Middle frontal gyrus (tissue), 1 donor: ENCODE measurements around the gene KRT32.
"Not testable (repeated sequence)": the region's sequence is repeated elsewhere in the genome, so short reads cannot be mapped to it uniquely, and the experiment has no call there.

Source experiments
- DNase-seq: peaks from one replicate; pipeline ENCODE4 v3.0.0-alpha.2; 2015; ENCODE audit warnings: low spot score; ENCODE audit errors: extremely low spot score

Gene KRT32

GRCh38 chr17:41429667-41430066, 37.5 kb downstream of the KRT32 start:
- DNase-seq: no peak

DNA sequence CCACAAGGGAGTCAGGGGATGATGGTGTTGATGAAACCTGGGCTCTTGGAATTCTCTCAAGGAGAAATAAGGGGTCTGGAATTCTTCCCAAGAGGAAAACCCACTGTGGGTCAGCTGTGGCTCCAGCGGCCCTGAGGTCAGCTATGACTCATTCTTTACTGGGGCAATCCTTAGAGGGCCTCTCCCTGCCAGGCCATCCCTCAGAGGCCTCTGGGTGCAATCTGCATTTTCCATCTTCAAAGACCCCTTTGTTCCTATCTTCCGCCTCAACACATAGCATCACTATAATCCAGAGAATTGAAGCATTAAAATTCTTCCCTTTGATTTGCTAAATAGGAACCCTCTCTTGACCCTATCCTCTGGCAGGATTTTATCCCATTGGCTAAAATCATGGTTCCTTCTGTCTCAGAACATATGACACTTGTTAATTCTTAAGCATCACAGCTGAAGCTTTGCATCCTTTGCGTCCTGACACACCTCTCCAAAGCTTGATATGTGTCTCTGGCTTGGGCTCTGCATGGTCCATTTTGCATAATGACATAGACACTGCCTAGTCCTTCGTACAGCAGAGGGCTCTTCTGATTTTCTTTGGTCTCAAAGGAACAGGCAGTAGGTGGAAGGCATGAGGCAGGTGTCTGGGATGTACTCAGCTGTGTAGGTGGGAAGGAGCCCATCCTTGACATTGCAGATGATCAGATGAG, 38.4 kb downstream of the KRT32 start:
- DNase-seq: no peak

GRCh38 chr17:41424111-41424635, 43.0 kb downstream of the KRT32 start, which contains the start of gene KRT37:
TSS of gene KRT37 (minus strand) at chr17:41424585. CDS start at chr17:41424523, 62 bp downstream.
- no peak for DNase-seq

GRCh38 chr17:41422586-41422985, 44.6 kb downstream of the KRT32 start:
- DNase-seq: not testable (repeated sequence)

DNA sequence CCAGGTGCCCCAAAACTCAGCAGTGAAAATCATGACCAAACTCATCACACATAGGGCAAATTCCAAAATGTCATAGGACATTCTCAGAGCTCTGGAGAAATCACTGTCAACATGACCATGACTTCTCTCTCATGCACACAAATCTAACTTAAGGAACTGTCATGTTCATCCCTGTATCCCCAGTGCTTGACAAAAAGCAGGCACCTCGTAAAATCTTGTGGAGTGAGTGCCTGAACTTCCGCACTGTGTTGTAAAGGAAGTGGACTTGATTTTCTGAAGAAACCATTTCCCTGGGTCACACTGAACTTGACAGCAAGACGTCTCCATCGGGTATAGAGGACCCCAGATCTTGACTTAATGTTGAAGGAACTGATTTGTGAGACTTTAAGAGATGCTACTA, 45.6 kb downstream of the KRT32 start:
- no peak for DNase-seq

DNA sequence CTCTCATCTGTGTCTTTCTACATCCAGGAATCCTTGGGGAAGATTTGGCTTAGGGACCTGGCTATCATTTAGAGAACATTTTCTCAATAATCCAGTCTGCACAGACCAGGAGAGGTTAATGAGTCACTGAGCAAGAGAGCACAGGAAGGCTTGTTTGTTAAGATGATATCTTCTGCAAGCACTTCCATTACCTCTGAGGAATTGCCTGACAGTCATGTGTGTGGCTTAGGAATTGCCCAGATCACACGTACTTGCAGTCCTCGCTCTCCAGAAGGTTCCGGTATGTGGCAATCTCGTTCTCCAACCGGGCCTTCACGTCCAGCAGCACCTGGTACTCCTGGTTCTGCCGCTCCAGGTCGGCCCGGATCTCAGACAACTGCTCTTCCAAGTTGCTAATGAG, 46.1 kb downstream of the KRT32 start:
- no peak for DNase-seq

GRCh38 chr17:41420134-41420533, 47.1 kb downstream of the KRT32 start:
- no peak for DNase-seq

- DNase-seq: no peak
Measured at GRCh38 chr17:41419716-41420115, 47.5 kb downstream of the KRT32 start.

- no peak for DNase-seq
Measured at GRCh38 chr17:41418116-41418860, 48.9 kb downstream of the KRT32 start.

GRCh38 chr17:41417576-41418015, 49.6 kb downstream of the KRT32 start:
- DNase-seq: no peak

- no peak for DNase-seq
Measured at GRCh38 chr17:41417127-41417526, 50.1 kb downstream of the KRT32 start.

DNA sequence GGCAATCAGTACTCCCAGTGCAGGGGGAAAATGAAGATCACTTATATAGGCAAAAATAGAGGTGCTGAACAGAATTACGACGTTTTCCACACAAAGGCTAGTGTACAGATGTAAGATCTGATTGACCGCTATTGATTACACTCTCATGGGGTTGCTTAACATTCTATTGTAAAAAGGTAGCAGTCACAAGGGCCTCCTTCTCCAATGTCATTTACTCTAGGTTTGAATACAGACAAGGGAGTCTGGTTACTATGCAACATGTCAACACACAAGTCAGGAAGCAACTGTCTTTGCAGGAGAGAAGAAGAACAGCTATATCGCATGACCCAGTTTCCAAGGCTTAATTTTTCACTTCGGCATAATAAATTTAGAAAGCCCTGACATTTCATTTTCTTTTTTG, 50.7 kb downstream of the KRT32 start:
- DNase-seq: no peak

- no peak for DNase-seq
Measured at GRCh38 chr17:41415833-41416335, 51.3 kb downstream of the KRT32 start.

GRCh38 chr17:41415411-41415810, 51.8 kb downstream of the KRT32 start:
- no peak for DNase-seq

- DNase-seq: no peak
Measured at GRCh38 chr17:41413982-41414381, 53.2 kb downstream of the KRT32 start.

- DNase-seq: no peak
Measured at GRCh38 chr17:41413353-41413957, 53.7 kb downstream of the KRT32 start.

DNA sequence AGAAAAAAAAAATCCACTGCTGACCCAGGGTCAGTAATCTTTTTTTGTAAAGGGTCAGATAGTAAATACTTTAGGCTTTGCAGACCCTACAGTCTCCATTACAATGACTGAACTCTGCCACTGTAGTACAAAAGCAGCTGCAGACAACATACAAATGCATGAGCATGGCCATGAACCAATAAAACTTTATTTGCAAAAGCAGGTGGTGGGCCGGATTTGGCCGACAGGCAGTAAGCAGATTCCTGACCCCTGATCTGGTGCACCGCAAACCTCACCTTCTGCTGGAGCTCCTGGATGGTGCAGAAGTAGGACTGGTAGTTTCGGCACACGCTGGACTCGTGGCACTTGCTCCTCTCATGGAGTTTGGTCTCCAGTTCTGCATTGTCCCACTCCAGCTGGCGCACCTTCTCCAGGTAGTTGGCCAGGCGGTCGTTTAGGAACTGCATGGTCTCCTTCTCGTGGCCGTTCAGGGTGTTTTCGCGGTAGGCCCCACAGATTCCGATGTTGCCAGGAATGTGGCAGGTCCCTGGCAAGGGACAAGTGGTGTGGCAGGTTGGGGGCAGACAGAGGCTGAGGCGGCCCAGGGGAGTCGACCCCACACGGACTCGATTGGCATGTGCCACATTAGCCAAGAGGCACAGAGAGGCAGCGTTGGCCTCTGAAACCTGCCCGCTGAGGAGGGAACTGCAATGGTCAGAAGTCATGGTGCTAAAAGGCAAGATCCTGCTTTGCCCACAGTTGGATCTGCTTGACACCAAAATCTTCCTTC, 55.9 kb downstream of the KRT32 start:
- no peak for DNase-seq
